Fibroblast of skin of right quadriceps (primary cell): Measurements from ENCODE around the gene RADIL.

ENCODE experiments used
- DNase-seq: peaks from one replicate; pipeline ENCODE4 v3.0.0-alpha.2; 2013

RADIL gene

DNA sequence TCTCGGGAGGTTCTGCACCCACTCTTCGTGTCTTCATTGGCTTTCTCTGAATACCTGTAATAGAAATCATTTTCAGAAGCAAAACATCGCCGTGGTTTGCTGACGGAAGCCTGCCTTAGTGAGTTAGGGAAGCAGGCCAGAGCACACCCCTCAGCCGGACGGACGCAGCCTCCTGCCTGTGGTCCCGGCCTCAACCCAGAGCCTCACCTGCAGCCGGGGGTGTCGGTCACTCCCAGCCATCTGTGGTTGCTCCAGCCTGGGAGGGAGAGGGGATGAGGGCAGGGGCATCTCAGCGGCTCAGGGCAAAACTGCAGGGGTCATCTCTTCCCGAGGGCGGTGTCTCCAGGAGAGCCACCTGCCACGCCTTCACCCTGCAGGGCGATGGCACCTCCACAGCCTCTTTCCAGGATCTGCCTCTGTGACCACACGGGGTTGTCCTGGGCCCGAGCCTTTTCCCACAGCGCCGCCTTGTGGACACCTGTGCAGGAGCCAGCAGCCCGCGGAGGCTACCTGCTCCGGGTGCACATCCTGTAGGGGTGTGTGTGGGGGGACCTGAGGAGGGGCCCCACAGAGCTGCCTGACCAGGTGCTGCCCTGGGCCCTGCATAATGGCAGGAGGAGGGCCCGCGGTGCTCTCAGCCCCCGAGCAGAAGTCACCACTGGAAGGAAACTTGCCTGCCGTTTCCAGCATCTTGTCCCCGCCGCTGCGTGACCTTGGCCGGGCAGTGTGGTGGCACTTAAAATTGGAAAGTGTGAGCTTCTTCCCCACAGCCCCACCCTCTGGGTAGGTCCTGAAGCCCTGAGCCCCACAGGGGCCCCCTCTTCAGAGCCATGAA, 129.7 kb downstream of the RADIL start:
- peak; percentile 35 for DNase-seq

DNA sequence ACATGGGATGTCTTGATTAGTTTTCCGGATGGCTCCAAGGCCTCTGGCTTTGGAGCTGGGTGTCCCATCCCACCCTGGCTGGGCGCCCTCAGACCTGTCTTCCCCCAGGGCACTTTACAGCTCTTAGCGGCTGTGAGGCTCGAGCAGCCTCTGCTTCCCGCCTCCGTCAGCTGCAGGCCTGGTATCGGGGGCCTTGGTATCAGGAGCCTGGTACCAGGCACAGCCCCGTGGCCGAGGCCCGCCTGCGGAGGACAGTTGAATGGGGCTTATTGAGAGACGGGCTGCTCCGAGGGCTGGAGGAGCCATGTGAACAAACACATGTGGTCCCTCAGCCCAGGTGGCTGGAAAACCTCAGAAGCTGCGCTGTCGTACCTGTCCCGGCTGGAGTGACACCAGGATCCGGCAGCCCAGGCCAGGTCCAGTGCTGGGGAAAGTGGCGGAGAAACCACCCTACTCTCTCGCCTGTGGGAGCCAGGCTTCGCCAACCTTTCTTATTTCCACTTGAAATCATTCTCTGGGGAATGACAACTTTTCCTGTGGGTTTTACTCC, 132.0 kb downstream of the RADIL start:
- no peak for DNase-seq

DNA sequence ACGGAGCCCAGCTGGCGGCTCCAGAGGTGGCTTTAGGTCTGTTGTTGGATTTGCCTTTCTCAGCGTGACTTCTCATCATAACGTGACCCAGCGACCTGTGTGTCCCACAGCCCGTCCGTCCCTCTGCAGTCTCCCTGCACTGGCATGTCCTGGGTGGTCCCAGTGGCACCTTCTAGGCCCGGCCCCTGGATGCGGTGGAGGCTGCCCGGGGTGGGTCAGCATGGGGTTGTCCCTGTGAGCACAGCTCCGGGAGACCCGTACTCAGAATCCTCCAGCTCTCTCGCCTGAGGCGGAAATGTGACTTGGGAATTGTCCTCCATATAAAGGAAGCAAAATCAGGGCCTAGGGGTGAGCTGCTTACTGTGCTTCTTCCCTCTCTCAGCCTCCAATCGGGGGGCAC, 133.7 kb downstream of the RADIL start:
- DNase-seq: no peak

DNA sequence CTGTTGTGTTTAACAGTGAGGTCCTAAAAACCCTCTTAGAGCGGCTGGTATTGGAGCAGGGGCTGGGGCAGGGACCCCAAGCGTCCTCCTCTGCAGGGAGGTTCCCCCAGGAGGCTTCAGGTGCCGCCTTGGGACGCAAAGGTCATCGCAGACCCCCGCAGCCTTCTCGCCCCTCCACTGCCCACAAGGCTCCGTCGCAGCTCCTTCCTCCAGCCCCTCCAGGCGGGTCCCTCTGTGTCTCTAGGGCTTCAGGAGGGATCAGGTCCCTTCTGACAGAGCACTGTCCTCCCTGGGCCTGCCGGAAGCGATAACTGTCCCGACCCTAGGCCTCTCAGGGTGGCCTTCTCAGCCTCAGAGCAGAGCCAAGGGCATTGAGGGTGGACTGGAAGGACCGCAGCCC, 134.2 kb downstream of the RADIL start:
- no peak for DNase-seq
